ENCODE measurements around the gene GRM4.

Gene GRM4

GRCh38 chr6:34035704-34036356 is 110.1 kb downstream of the GRM4 start:
- no peak for TF ChIP-seq CTCF (IDR thresholded peaks at IDR 0.05)
- no peaks in the 10 kb centered on the region for H3K9me3 ChIP-seq
- no peak overlapping the region for H3K4me3 ChIP-seq
- H3K27me3 ChIP-seq: peaks cover 0 to 77% of the 10 kb centered on the region in 2 donors
- DNase-seq: no peak
- no peaks in the 10 kb centered on the region for H3K36me3 ChIP-seq
- intact Hi-C loops (cut with DNase I; ENCODE audit: low total_unique reads): no loop called here
- H3K27ac ChIP-seq: no peak overlapping the region
- H3K4me1 ChIP-seq: no peaks in the 10 kb centered on the region

- no peak for DNase-seq
- no peak for TF ChIP-seq CTCF (IDR thresholded peaks at IDR 0.05)
- Histone ChIP-seq H3K4me3 (no peak overlapping the region), H3K4me1 (no peaks in the 10 kb centered on the region), H3K27me3 (peaks cover 0 to 70% of the 10 kb centered on the region in 2 donors), H3K27ac (no peak overlapping the region), H3K36me3 (no peaks in the 10 kb centered on the region), H3K9me3 (no peaks in the 10 kb centered on the region)
- intact Hi-C loops (cut with DNase I; ENCODE audit: low total_unique reads): no loop called here
Measured at GRCh38 chr6:34035161-34035560, 110.7 kb downstream of the GRM4 start.

- intact Hi-C loops (cut with DNase I; ENCODE audit: low total_unique reads): no loop called here
- TF ChIP-seq CTCF (IDR thresholded peaks at IDR 0.05): no peak
- DNase-seq: no peak
Measured at GRCh38 chr6:34032856-34033255, 113.0 kb downstream of the GRM4 start.

GRCh38 chr6:34031625-34032383 is 114.1 kb downstream of the GRM4 start:
- DNase-seq: no peak
- H3K27ac ChIP-seq: no peak overlapping the region
- H3K9me3 ChIP-seq: no peaks in the 10 kb centered on the region
- H3K36me3 ChIP-seq: no peaks in the 10 kb centered on the region
- TF ChIP-seq CTCF (IDR thresholded peaks at IDR 0.05): no peak
- no peak overlapping the region for H3K4me3 ChIP-seq
- peaks cover 0 to 70% of the 10 kb centered on the region in 2 donors for H3K27me3 ChIP-seq
- intact Hi-C loops (cut with DNase I; ENCODE audit: low total_unique reads): no loop called here
- no peaks in the 10 kb centered on the region for H3K4me1 ChIP-seq

More at GRCh38 chr6:34032856-34033255, 113.0 kb downstream of the GRM4 start:
- no peaks in the 10 kb centered on the region for H3K36me3 ChIP-seq
- peaks cover 0 to 64% of the 10 kb centered on the region in 2 donors for H3K27me3 ChIP-seq
- H3K4me3 ChIP-seq: no peak overlapping the region
- H3K27ac ChIP-seq: no peak overlapping the region
- no peaks in the 10 kb centered on the region for H3K4me1 ChIP-seq
- no peaks in the 10 kb centered on the region for H3K9me3 ChIP-seq

GRCh38 chr6:34030831-34031624 is 114.9 kb downstream of the GRM4 start:
- H3K27me3 ChIP-seq: peaks cover 0 to 70% of the 10 kb centered on the region in 2 donors
- intact Hi-C loops (cut with DNase I; ENCODE audit: low total_unique reads): no loop called here
- no peak for DNase-seq
- H3K4me1 ChIP-seq: no peaks in the 10 kb centered on the region
- H3K4me3 ChIP-seq: no peak overlapping the region
- H3K36me3 ChIP-seq: no peaks in the 10 kb centered on the region
- TF ChIP-seq CTCF (IDR thresholded peaks at IDR 0.05): no peak
- H3K9me3 ChIP-seq: no peaks in the 10 kb centered on the region
- H3K27ac ChIP-seq: no peak overlapping the region
